Colonic mucosa (tissue), 4 donors: Measurements from ENCODE around the gene SPEN. TPM values are rescaled to one million over a fixed set of nuclear protein-coding genes. Genes with fewer than 3 reads are reported as not detected.

Source experiments
- DNase-seq: peaks from one replicate; pipeline ENCODE4 v3.0.0-alpha.2; 2020
- H3K27ac ChIP-seq: fragments of 200-600 bp; one replicate; pipeline ENCODE4 v1.8.0; 2021
- H3K27me3 ChIP-seq: fragments of 200-600 bp; one replicate; pipeline ENCODE4 v1.8.0; 2021
- H3K36me3 ChIP-seq: fragments of 200-600 bp; one replicate; pipeline ENCODE4 v1.8.0; 2021
- H3K4me1 ChIP-seq: fragments of 200-600 bp; one replicate; pipeline ENCODE4 v1.8.0; 2021; ENCODE audit warnings: mild to moderate bottlenecking
- H3K4me3 ChIP-seq: fragments of 200-600 bp; one replicate; pipeline ENCODE4 v1.8.0; 2021
- H3K9ac ChIP-seq, 2 donors: one replicate each; pipeline ENCODE4 v1.7.0; 2013; ENCODE audit warnings: control low read depth in 2 of 2, low read depth in 2 of 2, low read length in 2 of 2
- H3K9me3 ChIP-seq: fragments of 200-600 bp; one replicate; pipeline ENCODE4 v1.8.0; 2021
- CTCF ChIP-seq: fragments of 200-600 bp; IDR thresholded peaks from one replicate; pipeline ENCODE4 v1.8.0; 2022; ENCODE audit warnings: antibody characterized with exemption, mild to moderate bottlenecking
- intact Hi-C: fragments of 100-400 bp; cut with DNase I; formaldehyde crosslinking; loops from one replicate; pipeline ENCODE4 v1.14.1; 2022
- total RNA-seq, 2 donors: library from RNA; stranded (reverse); fragmentation: NEBNext Ultra II Directional in 1 of 2; extraction: Animal tissue kit (Norgen Biotek cat#: 25700) in 1 of 2; gene quantifications; one replicate each; pipeline ENCODE4 v1.2.1, GENCODE V29; 2021
- donor health status: healthy.
- donor health status: DM: no; HTN: no; CAD: no.
- donor health status: DM: no; HTN: no; CAD: no.

Gene SPEN
- total RNA-seq, 2 donors from 2014 or later, result 40.9 to 42.5 TPM

- intact Hi-C loops, result no loop called here
- H3K4me3 ChIP-seq, result no peak overlapping the region
- H3K27ac ChIP-seq, result no peak overlapping the region
- peaks cover 6% of the 10 kb centered on the region for H3K4me1 ChIP-seq
- no peak for TF ChIP-seq CTCF
- no peaks in the 10 kb centered on the region for H3K27me3 ChIP-seq
- no peak for DNase-seq
- H3K36me3 ChIP-seq, result no peaks in the 10 kb centered on the region
- H3K9me3 ChIP-seq, result no peaks in the 10 kb centered on the region
- H3K9ac ChIP-seq, result no peak overlapping the region
These were observed 34.5 kb downstream of the SPEN start for GRCh38 chr1:15881961-15882360.

GRCh38 chr1:15882665-15883064, 35.2 kb downstream of the SPEN start:
- H3K4me3 ChIP-seq, result no peak overlapping the region
- H3K4me1 ChIP-seq, result peaks cover 9% of the 10 kb centered on the region
- H3K9me3 ChIP-seq, result no peaks in the 10 kb centered on the region
- intact Hi-C loops, result no loop called here
- DNase-seq, result no peak
- no peaks in the 10 kb centered on the region for H3K36me3 ChIP-seq
- no peak for TF ChIP-seq CTCF
- H3K27ac ChIP-seq, result no peak overlapping the region
- H3K27me3 ChIP-seq, result no peaks in the 10 kb centered on the region
- no peak overlapping the region for H3K9ac ChIP-seq

DNA sequence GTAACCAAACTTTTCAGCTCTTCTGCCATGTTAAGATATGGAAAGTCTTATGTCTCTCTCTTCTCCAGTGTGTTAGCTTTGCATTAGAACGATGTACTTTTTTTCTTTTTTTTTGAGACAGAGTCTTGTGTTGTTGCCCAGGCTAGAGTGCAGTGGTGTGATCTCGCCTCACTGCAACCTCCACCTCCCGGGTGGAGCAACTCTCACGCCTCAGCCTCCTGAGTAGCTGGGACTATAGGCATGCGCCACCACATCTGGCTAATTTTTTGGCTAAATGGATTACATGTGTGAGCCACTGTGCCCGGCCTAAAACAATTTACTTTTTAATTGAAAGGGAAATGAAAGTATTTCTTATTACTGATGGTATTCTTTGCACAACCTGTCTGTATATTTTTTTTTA, 35.8 kb downstream of the SPEN start:
- intact Hi-C loops, result no loop called here
- Histone ChIP-seq H3K36me3 (no peaks in the 10 kb centered on the region), H3K27me3 (no peaks in the 10 kb centered on the region), H3K9ac (no peak overlapping the region), H3K9me3 (no peaks in the 10 kb centered on the region), H3K4me3 (no peak overlapping the region), H3K27ac (no peak overlapping the region), H3K4me1 (peaks cover 9% of the 10 kb centered on the region)
- no peak for TF ChIP-seq CTCF
- DNase-seq, result no peak

DNA sequence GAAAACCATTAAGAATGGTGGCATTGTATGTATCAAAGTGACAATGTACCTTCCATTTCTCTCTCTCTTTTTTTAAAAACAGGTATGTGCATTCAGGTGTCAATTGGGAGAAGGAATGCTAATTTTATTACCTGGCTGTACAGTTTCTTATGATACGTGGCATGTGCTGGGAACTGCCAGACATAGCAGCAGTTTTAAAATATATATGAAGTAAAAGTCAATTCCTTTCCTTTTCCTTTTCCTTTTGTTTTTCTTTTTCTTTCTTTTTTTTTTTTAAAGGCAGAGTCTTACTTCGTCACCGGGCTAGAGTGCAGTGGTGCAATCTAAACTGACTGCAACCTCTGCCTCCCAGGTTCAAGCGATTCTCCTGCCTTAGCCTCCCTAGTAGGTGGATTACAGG, 37.0 kb downstream of the SPEN start:
- Histone ChIP-seq H3K9ac (no peak overlapping the region), H3K4me3 (no peak overlapping the region), H3K27ac (no peak overlapping the region), H3K9me3 (no peaks in the 10 kb centered on the region), H3K27me3 (no peaks in the 10 kb centered on the region), H3K4me1 (peaks cover 9% of the 10 kb centered on the region), H3K36me3 (no peaks in the 10 kb centered on the region)
- intact Hi-C loops, result no loop called here
- TF ChIP-seq CTCF, result no peak
- no peak for DNase-seq

GRCh38 chr1:15885269-15885668, 37.8 kb downstream of the SPEN start:
- Histone ChIP-seq H3K27me3 (no peaks in the 10 kb centered on the region), H3K9me3 (no peaks in the 10 kb centered on the region), H3K4me3 (no peak overlapping the region), H3K36me3 (no peaks in the 10 kb centered on the region), H3K9ac (no peak overlapping the region), H3K4me1 (peaks cover 9% of the 10 kb centered on the region), H3K27ac (peak overlapping the region; percentile 79)
- TF ChIP-seq CTCF, result no peak
- intact Hi-C loops, result loop anchor here (5.0 kb wide), 1 partner anchor 38 kb away; the partner anchor contains the start of gene SPEN
- no peak for DNase-seq
